Osteoblast (primary cell): ENCODE data around the gene EPGN. TPM values are rescaled to one million over a fixed set of nuclear protein-coding genes. Genes with fewer than 3 reads are reported as not detected.

Experiments
- DNase-seq: peaks from one replicate; pipeline ENCODE4 v3.0.0; 2011; ENCODE audit warnings: low spot score, mixed read lengths; ENCODE audit not compliant: insufficient read length; ENCODE audit errors: missing footprints
- H2AFZ ChIP-seq: 2 replicates; pipeline ENCODE4 v1.6.0; 2011; ENCODE audit warnings: mild to moderate bottlenecking, low read length
- H3K27ac ChIP-seq: 2 replicates; pipeline ENCODE4 v1.5.1; 2011; ENCODE audit warnings: mild to moderate bottlenecking, low read depth, low read length, moderate library complexity
- H3K27me3 ChIP-seq: 2 replicates; pipeline ENCODE4 v1.6.0; 2012; ENCODE audit warnings: mild to moderate bottlenecking, control low read depth, inconsistent platforms, low read length, moderate library complexity; ENCODE audit not compliant: insufficient read depth
- H3K36me3 ChIP-seq: 2 replicates; pipeline ENCODE4 v1.5.1; 2011; ENCODE audit warnings: mild to moderate bottlenecking, low read length, control low read depth, moderate library complexity; ENCODE audit not compliant: insufficient read depth
- H3K4me1 ChIP-seq: 2 replicates; pipeline ENCODE4 v1.5.1; 2011; ENCODE audit warnings: mild to moderate bottlenecking, low read length, control low read depth, moderate library complexity; ENCODE audit not compliant: insufficient read depth
- H3K4me2 ChIP-seq: 2 replicates; pipeline ENCODE4 v1.6.0; 2011; ENCODE audit warnings: mild to moderate bottlenecking, low read length; ENCODE audit not compliant: insufficient read depth
- H3K4me3 ChIP-seq: fragments of 200-600 bp; sonication (generic); 3 replicates; pipeline ENCODE4 v1.5.1; 2012; ENCODE audit warnings: mild to moderate bottlenecking, low read length, inconsistent platforms; ENCODE audit not compliant: insufficient read depth
- H3K79me2 ChIP-seq: 2 replicates; pipeline ENCODE4 v1.6.0; 2012; ENCODE audit warnings: mild to moderate bottlenecking, low read length, control low read depth, inconsistent platforms; ENCODE audit not compliant: insufficient read depth
- H3K9me3 ChIP-seq: 2 replicates; pipeline ENCODE4 v1.5.1; 2011; ENCODE audit warnings: low read depth, low read length, control low read depth
- H4K20me1 ChIP-seq: 2 replicates; pipeline ENCODE4 v1.6.0; 2012; ENCODE audit warnings: mild to moderate bottlenecking, low read length, control low read depth; ENCODE audit not compliant: insufficient read depth
- CTCF ChIP-seq: IDR thresholded peaks from 2 replicates; pipeline ENCODE4 v1.5.1; 2011; ENCODE audit warnings: mild to moderate bottlenecking, low read depth, low read length, moderate library complexity; ENCODE audit errors: extremely low read depth
- total RNA-seq: library from RNA; depleted of rRNA; stranded (reverse); fragments of >200 nt; gene quantifications from 2 replicates; pipeline ENCODE4 v1.2.3, GENCODE V29; 2012

The EPGN gene
- total RNA-seq, 1 donor: 1.1 TPM

- H3K79me2 ChIP-seq: no peaks in the 10 kb centered on the region
- no peak for TF ChIP-seq CTCF
- H3K27me3 ChIP-seq: peaks cover 13% of the 10 kb centered on the region
- no peaks in the 10 kb centered on the region for H3K9me3 ChIP-seq
- H3K27ac ChIP-seq: no peak overlapping the region
- no peaks in the 10 kb centered on the region for H3K36me3 ChIP-seq
- H3K4me3 ChIP-seq: no peak overlapping the region
- H4K20me1 ChIP-seq: no peaks in the 10 kb centered on the region
- no peak for DNase-seq
- H3K4me1 ChIP-seq: peaks cover 8% of the 10 kb centered on the region
- no peak overlapping the region for H2AFZ ChIP-seq
- H3K4me2 ChIP-seq: no peak overlapping the region
These were observed 17.6 kb downstream of the EPGN start for GRCh38 chr4:74325886-74326285.

- peak overlapping the region; percentile 53 for H3K4me2 ChIP-seq
- peaks cover 10% of the 10 kb centered on the region for H3K27me3 ChIP-seq
- no peaks in the 10 kb centered on the region for H3K79me2 ChIP-seq
- no peak overlapping the region for H3K4me3 ChIP-seq
- DNase-seq: no peak
- H3K36me3 ChIP-seq: no peaks in the 10 kb centered on the region
- no peak for TF ChIP-seq CTCF
- H2AFZ ChIP-seq: peak overlapping the region; percentile 26
- H4K20me1 ChIP-seq: no peaks in the 10 kb centered on the region
- H3K4me1 ChIP-seq: peaks cover 8% of the 10 kb centered on the region
- no peaks in the 10 kb centered on the region for H3K9me3 ChIP-seq
- H3K27ac ChIP-seq: no peak overlapping the region
These were observed 19.5 kb downstream of the EPGN start for GRCh38 chr4:74327762-74328161.

- H3K4me1 ChIP-seq: peaks cover 8% of the 10 kb centered on the region
- TF ChIP-seq CTCF: no peak
- no peaks in the 10 kb centered on the region for H3K36me3 ChIP-seq
- no peak overlapping the region for H3K27ac ChIP-seq
- peak; percentile 50 for DNase-seq
- no peak overlapping the region for H3K4me2 ChIP-seq
- H2AFZ ChIP-seq: no peak overlapping the region
- peaks cover 6% of the 10 kb centered on the region for H3K27me3 ChIP-seq
- H3K79me2 ChIP-seq: no peaks in the 10 kb centered on the region
- H4K20me1 ChIP-seq: no peaks in the 10 kb centered on the region
- H3K4me3 ChIP-seq: no peak overlapping the region
- H3K9me3 ChIP-seq: no peaks in the 10 kb centered on the region
These were observed 20.2 kb downstream of the EPGN start for GRCh38 chr4:74328501-74328900.

- DNase-seq: no peak
- H3K27me3 ChIP-seq: peaks cover 2% of the 10 kb centered on the region
- H3K4me2 ChIP-seq: no peak overlapping the region
- H3K4me3 ChIP-seq: no peak overlapping the region
- no peak overlapping the region for H3K27ac ChIP-seq
- H4K20me1 ChIP-seq: no peaks in the 10 kb centered on the region
- H3K9me3 ChIP-seq: no peaks in the 10 kb centered on the region
- no peak for TF ChIP-seq CTCF
- H3K79me2 ChIP-seq: no peaks in the 10 kb centered on the region
- no peaks in the 10 kb centered on the region for H3K36me3 ChIP-seq
- peaks cover 8% of the 10 kb centered on the region for H3K4me1 ChIP-seq
- H2AFZ ChIP-seq: no peak overlapping the region
These were observed 21.0 kb downstream of the EPGN start for GRCh38 chr4:74329307-74329706.
